Stimulated activated CD8-positive, alpha-beta memory T cell treated with anti-CD3 and anti-CD28 coated beads, Interleukin-7, amount 100 ng/mL, for 4 hours (primary cell): ENCODE results near the gene GVQW3.
"Not testable (repeated sequence)": the region's sequence is repeated elsewhere in the genome, so short reads cannot be mapped to it uniquely, and the experiment has no call there.

Experiments used
- DNase-seq, 2 donors: peaks; one replicate each; pipeline ENCODE4 v3.0.0-alpha.2; 2020; ENCODE audit warnings: low read depth in 2 of 2

The GVQW3 gene

DNA sequence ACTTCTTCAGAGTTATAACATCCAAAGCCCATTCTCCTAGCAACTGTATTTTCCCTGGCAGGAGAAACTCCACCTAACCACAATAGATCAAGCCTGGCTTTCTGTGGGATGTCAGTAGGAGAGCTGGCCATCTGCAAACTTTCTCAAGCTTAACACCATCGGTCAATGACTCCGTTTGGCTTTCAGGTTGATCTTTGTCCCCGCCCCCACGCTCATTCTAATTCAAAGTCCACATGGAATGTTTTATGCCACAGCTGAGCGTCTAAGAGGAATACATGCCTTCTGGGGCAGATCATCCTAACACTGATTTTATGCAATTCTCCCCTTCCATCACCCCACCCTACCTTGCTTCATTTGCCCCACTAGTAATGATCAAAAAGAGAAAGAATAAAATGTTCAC lies 4.8 kb downstream of the GVQW3 start:
- DNase-seq = no peak

GRCh38 chr11:76388408-76388807 lies 7.3 kb downstream of the GVQW3 start:
- no peak for DNase-seq

- DNase-seq = no peak
These were observed 9.9 kb downstream of the GVQW3 start for GRCh38 chr11:76391021-76391420.

DNA sequence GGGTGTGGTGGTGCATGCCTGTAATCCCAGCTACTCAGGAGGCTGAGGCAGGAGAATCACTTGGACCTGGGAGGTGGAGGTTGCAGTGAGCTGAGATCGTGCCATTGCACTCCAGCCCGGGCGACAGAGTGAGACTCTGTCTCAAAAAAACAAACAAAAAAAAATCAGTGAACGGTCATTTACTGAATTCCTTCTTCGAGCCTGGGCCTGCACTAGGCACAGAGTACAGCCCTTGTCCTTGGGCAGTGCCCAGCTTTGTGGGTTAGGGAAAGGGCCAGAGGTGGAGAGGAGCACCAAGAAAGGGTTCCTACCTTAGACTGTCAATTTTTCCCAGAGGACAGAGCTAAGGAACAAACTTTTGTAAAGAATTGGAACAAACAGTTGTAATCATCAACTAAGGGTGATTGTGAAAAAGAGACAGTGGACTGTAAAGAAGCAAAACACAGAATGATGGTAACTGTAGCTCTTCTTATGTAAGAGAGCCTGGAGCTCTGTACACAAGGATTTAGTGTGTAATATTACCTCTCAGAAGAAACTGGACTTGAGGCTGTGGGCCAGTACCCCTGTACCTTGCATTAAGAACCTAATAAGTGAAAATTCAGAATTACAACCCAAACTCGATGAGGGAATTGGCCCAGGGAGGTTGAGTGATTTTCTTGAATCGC lies 10.8 kb downstream of the GVQW3 start:
- DNase-seq = no peak

DNA sequence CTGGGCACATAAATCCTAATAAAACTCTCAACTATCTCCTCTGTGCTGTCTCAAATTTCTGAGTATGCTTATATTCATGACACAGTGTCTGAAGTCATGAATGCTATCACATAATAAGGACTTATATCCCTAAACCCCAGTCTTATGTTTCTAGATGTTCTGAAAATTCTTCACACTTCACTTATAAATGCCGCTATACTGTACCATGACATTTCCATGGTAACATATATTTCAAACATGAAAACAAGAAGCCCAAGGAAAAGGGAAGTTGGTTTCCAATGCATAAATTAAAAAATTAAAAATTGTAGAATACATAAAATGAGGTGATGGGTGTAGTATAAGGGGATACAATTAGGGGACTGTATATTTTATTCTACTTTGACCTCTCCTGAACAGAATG lies 11.7 kb downstream of the GVQW3 start:
- DNase-seq = no peak

DNA sequence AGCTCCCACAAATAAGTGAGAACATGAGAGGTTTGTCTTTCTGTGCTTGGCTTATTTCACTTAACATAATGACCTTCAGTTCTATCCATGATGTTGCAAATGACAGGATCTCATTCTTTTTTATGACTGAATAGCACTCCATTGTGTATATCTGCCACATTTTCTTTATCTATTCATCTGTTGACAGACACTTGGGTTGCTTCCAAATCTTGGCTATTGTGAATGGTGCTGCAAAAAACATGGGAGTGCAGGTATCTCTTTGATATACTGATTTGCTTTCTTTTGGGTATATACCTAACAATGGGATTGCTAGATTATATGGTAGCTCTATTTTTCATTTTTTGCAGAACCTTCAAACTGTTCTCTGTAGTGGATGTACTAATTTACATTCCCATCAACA lies 13.3 kb downstream of the GVQW3 start:
- no peak for DNase-seq

- no peak for DNase-seq
These were observed 14.2 kb downstream of the GVQW3 start for GRCh38 chr11:76395296-76395695.

DNA sequence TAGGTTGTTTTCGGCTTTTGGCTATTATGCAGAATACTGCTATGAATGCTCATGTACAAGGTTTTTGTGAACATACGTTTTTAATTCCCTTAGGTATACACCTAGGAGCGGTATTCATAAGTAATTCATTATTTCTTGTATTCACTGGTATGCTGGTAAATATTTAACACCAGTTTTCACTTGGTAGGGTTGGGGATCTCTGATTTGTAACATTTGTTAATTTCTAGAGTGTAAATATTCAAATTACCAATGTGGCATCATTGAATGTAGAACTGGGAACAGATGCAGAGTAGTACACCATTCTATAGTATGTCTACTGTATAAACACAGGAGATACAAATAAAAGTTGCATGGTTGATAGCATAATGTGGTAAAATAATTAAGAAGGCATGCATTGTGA lies 16.3 kb downstream of the GVQW3 start:
- DNase-seq = no peak

GRCh38 chr11:76400967-76401366 lies 19.8 kb downstream of the GVQW3 start:
- DNase-seq = no peak

GRCh38 chr11:76401484-76401883 lies 20.4 kb downstream of the GVQW3 start:
- not testable (repeated sequence) for DNase-seq

DNA sequence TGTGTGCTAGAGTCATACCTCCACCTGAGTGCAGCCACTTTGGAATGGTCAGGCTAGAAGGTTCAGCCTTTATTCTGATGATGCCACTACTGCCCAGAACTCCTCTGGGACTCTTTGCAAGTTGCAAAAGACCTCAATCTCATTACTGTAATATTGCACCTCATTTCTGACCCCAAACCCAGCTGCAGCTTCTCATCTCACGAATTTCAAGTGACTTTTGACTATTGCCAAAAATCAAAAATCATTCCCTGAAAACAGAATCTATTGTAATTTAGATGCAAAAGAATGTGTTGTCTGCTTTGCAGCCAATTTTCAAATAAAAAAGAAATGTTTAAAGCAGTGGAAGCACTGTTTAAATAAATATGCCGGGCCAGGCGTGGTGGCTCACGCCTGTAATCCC lies 25.2 kb downstream of the GVQW3 start:
- no peak for DNase-seq

- DNase-seq = no peak
These were observed 27.2 kb downstream of the GVQW3 start for GRCh38 chr11:76408171-76408965.

DNA sequence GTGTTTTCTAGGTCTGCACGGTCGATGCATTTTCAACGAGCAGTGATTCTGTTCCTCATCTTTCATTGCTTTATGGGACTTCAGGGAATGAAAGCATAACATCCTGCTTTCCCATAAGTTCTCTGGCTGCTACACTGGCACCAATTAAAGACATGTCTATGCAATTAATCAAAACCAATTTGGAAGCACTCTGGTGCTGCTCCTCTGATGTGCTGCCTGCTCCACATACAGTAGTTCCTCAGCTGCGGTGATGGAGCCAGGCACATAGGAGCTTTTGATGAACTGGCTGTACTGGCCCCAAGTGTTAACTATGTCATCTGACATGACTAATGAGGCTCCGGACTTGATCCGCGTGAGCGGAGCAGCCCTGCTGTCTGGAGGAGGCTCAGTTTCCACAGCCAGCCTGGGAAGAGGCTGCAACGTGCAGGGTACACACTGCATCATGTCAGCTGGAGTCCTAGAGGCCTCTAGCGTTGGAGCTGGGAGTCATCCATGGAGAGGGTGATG lies 29.8 kb downstream of the GVQW3 start:
- DNase-seq = no peak

- DNase-seq = no peak
These were observed 34.0 kb downstream of the GVQW3 start for GRCh38 chr11:76415073-76415472.

DNA sequence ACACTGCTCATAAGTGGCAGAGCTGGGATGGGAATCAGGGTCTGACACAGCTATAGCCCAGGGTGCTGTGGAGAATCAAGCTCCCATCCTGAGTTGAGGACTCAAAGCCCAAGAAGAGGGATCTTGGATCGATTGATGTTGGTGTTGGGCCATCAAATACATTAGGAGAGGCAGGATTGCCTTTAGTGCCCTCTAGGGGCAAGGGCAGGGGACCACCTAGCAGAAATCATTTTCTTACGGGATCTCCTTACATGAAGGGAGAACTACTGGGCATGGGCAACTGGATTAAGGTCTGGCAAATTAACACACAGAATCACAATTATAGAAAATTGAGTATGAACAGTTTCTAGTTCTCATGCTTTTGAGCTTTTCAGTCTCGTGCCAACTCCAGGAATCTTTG lies 38.8 kb downstream of the GVQW3 start:
- no peak for DNase-seq

DNA sequence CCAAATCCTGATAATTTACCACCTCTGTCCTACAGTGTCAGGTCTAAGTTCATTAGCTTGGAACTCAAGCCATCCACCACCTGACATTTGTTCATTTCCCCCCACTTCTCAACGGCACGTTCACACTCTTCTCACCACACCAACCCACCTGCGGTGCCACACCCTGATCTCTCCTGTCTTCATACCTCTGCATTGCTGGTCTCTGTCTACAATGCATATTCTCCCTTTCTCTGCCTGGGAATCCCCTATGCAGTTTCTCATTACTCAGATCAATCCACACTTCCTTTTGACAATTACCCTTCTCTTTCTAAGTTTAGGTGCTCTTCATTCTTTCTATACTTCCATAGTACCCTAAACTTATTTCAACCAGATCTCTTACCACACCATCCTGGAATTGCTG lies 43.3 kb downstream of the GVQW3 start:
- DNase-seq = no peak

GRCh38 chr11:76424891-76425290 lies 43.8 kb downstream of the GVQW3 start:
- DNase-seq = no peak

GRCh38 chr11:76426660-76427059 lies 45.5 kb downstream of the GVQW3 start:
- DNase-seq = no peak

DNA sequence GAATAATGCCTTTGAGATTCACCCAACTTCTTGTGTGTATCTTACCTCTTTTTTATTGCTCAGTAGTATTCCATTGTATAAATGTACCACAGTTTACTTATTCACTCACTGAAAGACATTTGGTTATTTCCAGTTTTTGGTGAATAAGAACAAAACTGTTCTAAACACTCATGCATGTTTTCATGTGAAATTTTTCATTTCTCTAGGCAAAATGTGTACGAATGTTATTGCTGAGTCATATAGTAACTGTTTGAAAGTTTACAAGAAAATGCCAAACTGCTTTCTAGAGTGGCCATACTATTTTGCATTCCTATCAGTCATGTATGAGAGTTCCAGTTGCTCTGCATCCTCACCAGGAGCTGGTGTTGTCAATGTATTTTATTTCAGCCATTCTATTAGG lies 54.9 kb downstream of the GVQW3 start:
- DNase-seq = no peak

DNA sequence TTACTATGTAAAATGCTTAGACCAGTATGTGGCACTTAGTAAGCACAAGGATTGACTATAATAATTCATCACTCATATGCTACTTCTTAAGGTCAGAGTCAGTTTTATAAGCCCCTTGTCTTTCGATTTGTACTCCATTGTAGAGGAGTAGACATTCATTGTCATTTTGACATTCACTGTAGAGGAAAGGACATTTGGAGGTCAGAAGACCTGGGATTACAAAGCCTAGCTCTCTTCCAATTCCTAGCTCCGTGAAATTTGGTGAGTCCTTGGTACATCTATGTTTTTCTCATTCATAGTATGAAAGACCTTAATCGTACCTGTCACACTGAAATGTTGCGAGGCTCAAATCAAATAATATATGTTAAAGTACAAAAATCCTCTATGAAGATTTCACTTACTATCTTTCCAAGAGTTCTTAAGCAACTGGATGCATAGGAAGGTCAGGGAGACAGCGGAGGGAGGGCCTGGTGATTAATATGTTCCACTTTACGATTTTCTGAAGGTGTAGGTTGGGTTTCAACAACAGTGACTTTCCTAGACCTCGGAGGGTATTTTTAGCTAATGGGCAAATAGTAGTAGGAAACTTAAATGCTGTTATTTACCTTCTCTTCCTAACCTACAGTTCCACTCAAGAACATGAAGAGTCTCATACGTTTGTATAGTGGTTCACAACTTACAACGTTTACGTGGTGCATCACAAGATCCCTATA lies 62.3 kb downstream of the GVQW3 start:
- no peak for DNase-seq

GRCh38 chr11:76444065-76444383 lies 62.9 kb downstream of the GVQW3 start:
- DNase-seq = no peak

- DNase-seq = peak; percentile 84 to 88
These were observed 63.4 kb downstream of the GVQW3 start, which contains the start of gene EMSY for GRCh38 chr11:76444384-76445120. TSS of gene EMSY (plus strand) at chr11:76445018. CDS start at chr11:76446939, 1,921 bp downstream.
